Gastrocnemius medialis (tissue), 4 donors: Measurements from ENCODE around the gene KANK2. TPM values are rescaled to one million over a fixed set of nuclear protein-coding genes. Genes with fewer than 3 reads are reported as not detected.

ENCODE experiments used
- ATAC-seq, 2 donors: fragments of 150-250 bp; one replicate each; pipeline ENCODE4 v1.9.1; 2016
- DNase-seq, 2 donors: peaks; one replicate each; pipeline ENCODE4 v3.0.0-alpha.2; 2019
- H3K27ac ChIP-seq, 4 donors: fragments of 200-600 bp; sonication (generic); 1 replicate in 1 of 4; 2 replicates in 3 of 4; pipeline ENCODE4 v1.5.1; 2016 to 2018; ENCODE audit warnings: mild to moderate bottlenecking in 2 of 4, moderate library complexity in 1 of 4
- H3K27me3 ChIP-seq, 3 donors: fragments of 200-600 bp; sonication (generic) in 2 of 3; 1 replicate in 1 of 3; 2 replicates in 2 of 3; pipeline versions ENCODE4 v1.5.1 to v1.6.0; 2016 to 2019; ENCODE audit warnings: mild to moderate bottlenecking in 1 of 3, moderate library complexity in 1 of 3
- H3K36me3 ChIP-seq, 2 donors: fragments of 200-600 bp; sonication (generic) in 1 of 2; one replicate each; pipeline ENCODE4 v1.5.1; 2017 to 2018
- H3K4me1 ChIP-seq, 2 donors: fragments of 200-600 bp; sonication (generic) in 1 of 2; one replicate each; pipeline ENCODE4 v1.5.1; 2016 to 2017; ENCODE audit warnings: mild to moderate bottlenecking in 2 of 2
- H3K4me3 ChIP-seq, 4 donors: fragments of 200-600 bp; sonication (generic) in 3 of 4; 1 replicate in 1 of 4; 2 replicates in 3 of 4; pipeline ENCODE4 v1.5.1; 2016 to 2019; ENCODE audit warnings: mild to moderate bottlenecking in 2 of 4
- H3K9me3 ChIP-seq, 3 donors: fragments of 200-600 bp; sonication (generic) in 2 of 3; 1 replicate in 1 of 3; 2 replicates in 2 of 3; pipeline ENCODE4 v1.5.1; 2016 to 2019
- POLR2A ChIP-seq, 2 donors: fragments of 450-650 bp; IDR thresholded peaks; one replicate each; pipeline ENCODE4 v1.6.1; 2017; ENCODE audit warnings: antibody characterized with exemption in 2 of 2, mild to moderate bottlenecking in 2 of 2, moderate library complexity in 2 of 2
- in situ Hi-C, 4 donors: fragments of 200-750 bp; cut with MboI; loops; one replicate each; pipeline versions ENCODE4 v1.15.0 to v1.8.0; 2017; ENCODE audit warnings: low sequenced_read_pairs in 4 of 4
- intact Hi-C: fragments of 100-400 bp; cut with DNase I; formaldehyde crosslinking; loops from one replicate; pipeline ENCODE4 v1.15.1; 2023; ENCODE audit warnings: low total_unique reads
- total RNA-seq, 4 donors: library from RNA; depleted of rRNA; stranded (reverse); fragments of >200 nt; gene quantifications; one replicate each; pipeline versions ENCODE4 v1.1.0 to v1.2.3, GENCODE V29; 2016
- TF ChIP-seq, protein P1 (sequence below), 5 experiments: fragments of 450-650 bp in 3 of 5; fragments of 200-600 bp in 2 of 5; sonication (generic) in 2 of 5; IDR thresholded peaks in 4 of 5; conservative IDR thresholded peaks in 1 of 5; 1 replicate in 4 of 5; 2 replicates in 1 of 5; pipeline ENCODE4 v1.5.1; 2016 to 2019; ENCODE audit warnings: antibody characterized with exemption in 5 of 5, mild to moderate bottlenecking in 3 of 5, moderate library complexity in 3 of 5

The KANK2 gene
- total RNA-seq, 4 donors from 2014 or later, result 37.7 to 192 (median 149) TPM

DNA sequence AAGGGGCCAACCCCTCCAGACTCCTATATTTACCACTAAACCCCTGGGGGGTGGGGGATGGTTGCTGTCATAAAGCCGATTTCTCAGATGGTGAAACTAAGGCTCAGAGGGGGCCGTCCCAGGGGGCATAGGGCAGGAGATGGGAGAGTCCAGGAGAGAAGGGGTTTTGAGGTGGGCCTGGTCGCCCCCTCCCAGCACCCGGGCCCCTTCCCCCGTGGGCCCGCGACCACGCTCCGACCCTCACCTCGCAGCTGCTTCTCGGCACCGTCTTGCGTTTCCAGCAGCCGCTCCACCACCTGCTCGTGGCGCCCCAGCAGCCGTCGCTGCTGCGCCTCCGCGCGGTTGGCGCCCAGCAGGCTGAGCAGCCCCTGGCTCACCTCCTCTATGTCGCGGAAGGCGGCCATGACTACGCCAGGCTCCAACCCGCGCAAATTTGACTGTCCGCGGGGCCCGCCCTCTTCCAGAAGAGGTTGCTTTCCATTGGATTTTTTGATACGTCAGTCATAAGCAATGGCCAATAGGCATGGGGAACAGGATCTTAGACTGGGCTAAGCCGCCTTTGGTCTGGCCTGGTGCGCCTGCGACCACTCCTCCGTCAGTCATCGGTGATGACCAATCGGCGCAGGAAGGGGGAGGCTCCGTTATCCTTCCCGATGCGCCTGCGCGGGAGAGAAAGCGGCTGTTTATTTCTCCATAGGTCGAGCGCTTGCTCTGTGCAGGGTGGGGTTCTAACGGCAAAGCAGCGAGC is 41.8 kb downstream of the KANK2 start, which contains the start of gene SPC24:
Gene SPC24 (minus strand): TSS at position 410 of the 748 bp plus-strand sequence. CDS start 6 bp downstream, at position 404.
- Histone ChIP-seq H3K36me3 (no peaks in the 10 kb centered on the region), H3K4me3 (peak within 1 kb of the TSS; percentile 52 to 76 (median 64)), H3K27me3 (no peaks in the 10 kb centered on the region), H3K9me3 (no peaks in the 10 kb centered on the region), H3K4me1 (peaks cover 3 to 28% of the 10 kb centered on the region in 2 donors), H3K27ac (peak within 1 kb of the TSS; percentile 61 to 79 (median 68))
- DNase-seq (peak; percentile 91 to 95), ATAC-seq (peak; percentile 87 to 94)
- in situ Hi-C loops (no loop called here), intact Hi-C loops (no loop called here)
- TF ChIP-seq, protein P1, sequence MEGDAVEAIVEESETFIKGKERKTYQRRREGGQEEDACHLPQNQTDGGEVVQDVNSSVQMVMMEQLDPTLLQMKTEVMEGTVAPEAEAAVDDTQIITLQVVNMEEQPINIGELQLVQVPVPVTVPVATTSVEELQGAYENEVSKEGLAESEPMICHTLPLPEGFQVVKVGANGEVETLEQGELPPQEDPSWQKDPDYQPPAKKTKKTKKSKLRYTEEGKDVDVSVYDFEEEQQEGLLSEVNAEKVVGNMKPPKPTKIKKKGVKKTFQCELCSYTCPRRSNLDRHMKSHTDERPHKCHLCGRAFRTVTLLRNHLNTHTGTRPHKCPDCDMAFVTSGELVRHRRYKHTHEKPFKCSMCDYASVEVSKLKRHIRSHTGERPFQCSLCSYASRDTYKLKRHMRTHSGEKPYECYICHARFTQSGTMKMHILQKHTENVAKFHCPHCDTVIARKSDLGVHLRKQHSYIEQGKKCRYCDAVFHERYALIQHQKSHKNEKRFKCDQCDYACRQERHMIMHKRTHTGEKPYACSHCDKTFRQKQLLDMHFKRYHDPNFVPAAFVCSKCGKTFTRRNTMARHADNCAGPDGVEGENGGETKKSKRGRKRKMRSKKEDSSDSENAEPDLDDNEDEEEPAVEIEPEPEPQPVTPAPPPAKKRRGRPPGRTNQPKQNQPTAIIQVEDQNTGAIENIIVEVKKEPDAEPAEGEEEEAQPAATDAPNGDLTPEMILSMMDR (IDR thresholded peaks at IDR 0.05 in 4 of 5, conservative IDR thresholded peaks at IDR 0.05 in 1 of 5), result no peak
- no peak for TF ChIP-seq POLR2A (IDR thresholded peaks at IDR 0.05)

DNA sequence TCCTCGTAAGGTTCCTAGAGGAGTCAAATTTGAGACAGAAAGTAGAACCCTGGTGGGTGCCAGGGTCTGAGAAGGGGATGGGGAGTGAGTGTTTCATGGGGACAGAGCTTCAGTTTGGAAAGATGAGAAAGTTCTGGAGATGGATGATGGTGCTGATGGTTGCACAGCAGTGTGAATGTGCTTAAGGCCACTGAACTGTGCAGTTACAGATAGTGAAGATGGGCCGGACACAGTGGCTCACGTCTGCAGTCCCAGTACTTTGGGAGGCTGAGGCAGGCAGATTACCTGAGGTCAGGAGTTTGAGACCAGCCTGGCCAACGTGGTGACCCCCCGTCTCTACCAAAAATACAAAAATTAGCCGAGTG is 42.7 kb downstream of the KANK2 start:
- Histone ChIP-seq H3K4me1 (peaks cover 3 to 28% of the 10 kb centered on the region in 2 donors), H3K27me3 (no peaks in the 10 kb centered on the region), H3K4me3 (no peak overlapping the region), H3K27ac (peak overlapping the region in 1 of 4 donors; percentile 61), H3K36me3 (no peaks in the 10 kb centered on the region), H3K9me3 (no peaks in the 10 kb centered on the region)
- no peak for DNase-seq
- in situ Hi-C loops, result no loop called here
- TF ChIP-seq, protein P1 (IDR thresholded peaks at IDR 0.05 in 4 of 5, conservative IDR thresholded peaks at IDR 0.05 in 1 of 5), result no peak
- TF ChIP-seq POLR2A (IDR thresholded peaks at IDR 0.05), result no peak
- no peak for ATAC-seq
- intact Hi-C loops, result no loop called here

DNA sequence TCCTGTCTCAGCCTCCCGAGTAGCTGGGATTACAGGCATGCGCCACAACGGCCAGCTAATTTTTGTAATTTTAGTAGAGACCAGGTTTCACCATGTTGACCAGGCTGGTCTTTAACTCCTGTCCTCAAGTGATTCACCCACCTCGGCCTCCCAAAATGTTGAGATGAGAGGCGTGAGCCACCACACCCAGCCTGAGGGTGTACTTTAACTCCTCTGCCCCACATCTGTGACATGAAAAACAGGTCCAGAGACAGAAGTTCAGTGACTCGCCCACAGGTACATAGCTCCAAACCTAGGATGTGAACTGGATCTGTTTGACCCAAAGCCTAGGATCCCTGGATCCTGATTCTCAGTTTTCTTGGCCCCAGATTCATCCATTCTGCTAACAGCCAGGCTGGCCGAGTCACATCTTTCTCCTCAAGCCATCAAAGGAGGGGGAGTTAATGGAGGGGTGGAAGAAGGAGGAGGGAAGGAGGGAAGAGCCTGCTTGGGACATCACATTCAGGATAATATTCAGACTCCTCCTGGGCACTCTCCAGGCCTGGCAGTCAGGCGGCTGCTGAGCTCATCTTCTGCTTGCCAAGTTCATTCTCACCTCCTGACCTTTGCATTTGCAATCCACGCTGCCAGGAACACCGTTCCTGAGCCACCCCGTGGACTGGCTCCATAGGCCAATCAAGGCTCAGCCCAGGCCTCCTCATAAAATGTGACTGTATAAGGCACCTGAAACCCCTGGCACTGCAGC is 44.9 kb downstream of the KANK2 start:
- DNase-seq (peak; percentile 74 to 92), ATAC-seq (peak; percentile 75 to 79)
- in situ Hi-C loops (no loop called here), intact Hi-C loops (no loop called here)
- TF ChIP-seq, protein P1 (IDR thresholded peaks at IDR 0.05 in 4 of 5, conservative IDR thresholded peaks at IDR 0.05 in 1 of 5), result no peak
- TF ChIP-seq POLR2A (IDR thresholded peaks at IDR 0.05), result no peak
- no peaks in the 10 kb centered on the region for H3K9me3 ChIP-seq
- no peaks in the 10 kb centered on the region for H3K27me3 ChIP-seq
- H3K36me3 ChIP-seq, result no peaks in the 10 kb centered on the region
- peak overlapping the region; percentile 72 to 84 (median 79) for H3K27ac ChIP-seq
- peaks cover 3 to 15% of the 10 kb centered on the region in 2 donors for H3K4me1 ChIP-seq
- no peak overlapping the region for H3K4me3 ChIP-seq

DNA sequence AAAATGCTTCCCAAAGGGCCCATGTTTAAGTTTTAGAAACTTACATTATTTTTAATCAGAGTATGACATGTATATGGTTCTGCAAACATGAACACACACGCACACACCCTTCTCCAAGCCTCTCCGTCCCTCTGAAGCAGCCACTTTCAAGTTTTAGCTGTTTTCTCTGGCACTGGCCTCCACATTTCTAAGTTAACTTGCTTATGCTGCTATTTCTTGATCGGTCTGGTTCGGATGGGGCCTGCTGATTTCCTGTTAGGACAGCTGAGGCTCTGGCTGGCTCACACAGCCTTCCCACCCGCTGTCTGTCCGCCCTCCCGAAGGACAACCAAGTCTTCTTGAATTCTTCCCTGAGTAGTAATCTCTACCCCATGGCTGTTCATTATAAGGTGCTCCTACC is 46.2 kb downstream of the KANK2 start:
- H3K36me3 ChIP-seq, result no peaks in the 10 kb centered on the region
- no peak for TF ChIP-seq POLR2A (IDR thresholded peaks at IDR 0.05)
- TF ChIP-seq, protein P1 (IDR thresholded peaks at IDR 0.05 in 4 of 5, conservative IDR thresholded peaks at IDR 0.05 in 1 of 5), result no peak
- no peaks in the 10 kb centered on the region for H3K9me3 ChIP-seq
- in situ Hi-C loops (no loop called here), intact Hi-C loops (no loop called here)
- H3K27ac ChIP-seq, result peak overlapping the region in 3 of 4 donors; percentile 52 to 84 (median 81)
- DNase-seq (peak in 1 of 2 donors; percentile 31), ATAC-seq (no peak)
- H3K4me3 ChIP-seq, result no peak overlapping the region
- peaks cover 3 to 12% of the 10 kb centered on the region in 2 donors for H3K4me1 ChIP-seq
- no peaks in the 10 kb centered on the region for H3K27me3 ChIP-seq
